Mesothelial cell of epicardium (in vitro differentiated cells): Measurements from ENCODE around the gene KCNC1. TPM values are rescaled to one million over a fixed set of nuclear protein-coding genes. Genes with fewer than 3 reads are reported as not detected.

Experiments
- DNase-seq, 2 experiments: peaks; one replicate each; pipeline ENCODE4 v3.0.0; 2021; ENCODE audit warnings: low spot score in 2 of 2; ENCODE audit not compliant: unreplicated experiment in 2 of 2
- H3K27ac Mint-ChIP-seq: 2 replicates; pipeline ENCODE4 v1.8.0; 2021; ENCODE audit warnings: mixed read lengths
- H3K27me3 Mint-ChIP-seq: 2 replicates; pipeline ENCODE4 v1.8.0; 2021; ENCODE audit warnings: low read depth, mixed read lengths
- H3K36me3 Mint-ChIP-seq: 2 replicates; pipeline ENCODE4 v1.8.0; 2021; ENCODE audit warnings: mixed read lengths
- H3K4me1 Mint-ChIP-seq: 2 replicates; pipeline ENCODE4 v1.8.0; 2021; ENCODE audit warnings: mixed read lengths
- H3K4me3 Mint-ChIP-seq: 2 replicates; pipeline ENCODE4 v1.8.0; 2021; ENCODE audit warnings: mild to moderate bottlenecking, moderate library complexity, mixed read lengths
- H3K9me3 Mint-ChIP-seq: 2 replicates; pipeline ENCODE4 v1.8.0; 2021; ENCODE audit warnings: mixed read lengths
- total RNA-seq: library from RNA; stranded (reverse); gene quantifications from 3 replicates; pipeline ENCODE4 v1.2.1, GENCODE V29; 2021
- TF ChIP-seq, protein P1 (sequence below): fragments of 200-600 bp; sonication (generic); IDR thresholded peaks from one replicate; pipeline ENCODE4 v1.5.0; 2021; ENCODE audit warnings: antibody characterized with exemption; ENCODE audit not compliant: unreplicated experiment

The KCNC1 gene
- total RNA-seq, 1 donor from 2014 or later, result 0.20 TPM

- TF ChIP-seq, protein P1, sequence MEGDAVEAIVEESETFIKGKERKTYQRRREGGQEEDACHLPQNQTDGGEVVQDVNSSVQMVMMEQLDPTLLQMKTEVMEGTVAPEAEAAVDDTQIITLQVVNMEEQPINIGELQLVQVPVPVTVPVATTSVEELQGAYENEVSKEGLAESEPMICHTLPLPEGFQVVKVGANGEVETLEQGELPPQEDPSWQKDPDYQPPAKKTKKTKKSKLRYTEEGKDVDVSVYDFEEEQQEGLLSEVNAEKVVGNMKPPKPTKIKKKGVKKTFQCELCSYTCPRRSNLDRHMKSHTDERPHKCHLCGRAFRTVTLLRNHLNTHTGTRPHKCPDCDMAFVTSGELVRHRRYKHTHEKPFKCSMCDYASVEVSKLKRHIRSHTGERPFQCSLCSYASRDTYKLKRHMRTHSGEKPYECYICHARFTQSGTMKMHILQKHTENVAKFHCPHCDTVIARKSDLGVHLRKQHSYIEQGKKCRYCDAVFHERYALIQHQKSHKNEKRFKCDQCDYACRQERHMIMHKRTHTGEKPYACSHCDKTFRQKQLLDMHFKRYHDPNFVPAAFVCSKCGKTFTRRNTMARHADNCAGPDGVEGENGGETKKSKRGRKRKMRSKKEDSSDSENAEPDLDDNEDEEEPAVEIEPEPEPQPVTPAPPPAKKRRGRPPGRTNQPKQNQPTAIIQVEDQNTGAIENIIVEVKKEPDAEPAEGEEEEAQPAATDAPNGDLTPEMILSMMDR, result no peak
- Mint-ChIP-seq H3K9me3 (peaks cover 4% of the 10 kb centered on the region), H3K27ac (peak overlapping the region; percentile 92), H3K27me3 (no peaks in the 10 kb centered on the region), H3K4me1 (peaks cover 56% of the 10 kb centered on the region), H3K4me3 (no peak overlapping the region), H3K36me3 (no peaks in the 10 kb centered on the region)
- DNase-seq, result no peak
These were observed 77.7 kb downstream of the KCNC1 start for GRCh38 chr11:17812091-17812864.

DNA sequence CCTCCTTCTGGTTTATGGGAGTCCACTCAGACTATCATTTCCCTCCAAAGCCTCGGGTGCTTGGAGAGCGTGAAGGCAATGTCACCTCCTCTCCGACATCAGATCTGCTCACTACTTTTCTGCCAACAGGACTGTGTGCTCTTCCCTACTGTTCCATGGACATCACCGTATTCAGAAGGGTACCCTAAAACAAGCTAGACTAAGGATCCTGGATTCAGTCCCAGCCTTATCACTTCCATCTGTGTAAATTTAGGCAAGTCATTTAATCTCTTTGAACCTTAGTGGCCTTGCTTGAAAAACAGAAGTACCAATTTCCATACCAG lies 78.2 kb downstream of the KCNC1 start:
- Mint-ChIP-seq H3K36me3 (no peaks in the 10 kb centered on the region), H3K4me1 (peaks cover 56% of the 10 kb centered on the region), H3K27me3 (no peaks in the 10 kb centered on the region), H3K27ac (peak overlapping the region; percentile 92), H3K4me3 (no peak overlapping the region), H3K9me3 (peaks cover 4% of the 10 kb centered on the region)
- TF ChIP-seq, protein P1, result no peak
- no peak for DNase-seq

- Mint-ChIP-seq H3K36me3 (no peaks in the 10 kb centered on the region), H3K4me1 (peaks cover 56% of the 10 kb centered on the region), H3K27me3 (no peaks in the 10 kb centered on the region), H3K9me3 (no peaks in the 10 kb centered on the region), H3K4me3 (no peak overlapping the region), H3K27ac (peak overlapping the region; percentile 92)
- DNase-seq, result no peak
- TF ChIP-seq, protein P1, result no peak
These were observed 78.9 kb downstream of the KCNC1 start for GRCh38 chr11:17813391-17814059.

- H3K9me3 Mint-ChIP-seq, result no peaks in the 10 kb centered on the region
- peaks cover 56% of the 10 kb centered on the region for H3K4me1 Mint-ChIP-seq
- H3K27ac Mint-ChIP-seq, result no peak overlapping the region
- H3K36me3 Mint-ChIP-seq, result no peaks in the 10 kb centered on the region
- TF ChIP-seq, protein P1, result no peak
- no peak overlapping the region for H3K4me3 Mint-ChIP-seq
- no peak for DNase-seq
- H3K27me3 Mint-ChIP-seq, result no peaks in the 10 kb centered on the region
These were observed 80.0 kb downstream of the KCNC1 start for GRCh38 chr11:17814546-17814945.

GRCh38 chr11:17816232-17816931 lies 81.8 kb downstream of the KCNC1 start:
- no peak for DNase-seq
- Mint-ChIP-seq H3K4me1 (peaks cover 42% of the 10 kb centered on the region), H3K9me3 (no peaks in the 10 kb centered on the region), H3K4me3 (no peak overlapping the region), H3K27me3 (no peaks in the 10 kb centered on the region), H3K36me3 (no peaks in the 10 kb centered on the region), H3K27ac (peak overlapping the region; percentile 0)
- TF ChIP-seq, protein P1, result no peak
